A673 (cell line): ENCODE measurements around the gene ITPKC. TPM values are rescaled to one million over a fixed set of nuclear protein-coding genes. Genes with fewer than 3 reads are reported as not detected.

Source experiments
- total RNA-seq: library from RNA; stranded (reverse); gene quantifications from 2 replicates; pipeline ENCODE4 v1.2.3, GENCODE V29; 2021

ITPKC gene
- total RNA-seq, 1 experiment from 2014 or later, result 7.2 TPM

Other genes starting within 250 kb of the ITPKC start
- 85.5 and 110 TPM in 2 replicates for gene SHKBP1, start 140.2 kb upstream of the ITPKC start, total RNA-seq
- gene LTBP4, start 115.7 kb upstream of the ITPKC start, total RNA-seq, result 139 and 178 TPM in 2 replicates
- gene NUMBL, start 26.5 kb upstream of the ITPKC start, total RNA-seq, result 38.4 and 49.3 TPM in 2 replicates
- gene COQ8B, start 226 bp upstream of the ITPKC start, total RNA-seq, result 34.1 and 38.8 TPM in 2 replicates
- 17.1 and 20.8 TPM in 2 replicates for gene ACTMAP, start 33.4 kb downstream of the ITPKC start, total RNA-seq
- 167 and 179 TPM in 2 replicates for gene SNRPA, start 34.1 kb downstream of the ITPKC start, total RNA-seq
- gene MIA, start 58.4 kb downstream of the ITPKC start, total RNA-seq, result 0.75 and 0.85 TPM in 2 replicates
- 9.1 and 14.6 TPM in 2 replicates for gene RAB4B, start 61.1 kb downstream of the ITPKC start, total RNA-seq
- 105 and 113 TPM in 2 replicates for gene EGLN2, start 82.1 kb downstream of the ITPKC start, total RNA-seq
- gene CYP2A6, start 133.3 kb downstream of the ITPKC start, total RNA-seq, result not detected in 2 replicates
- gene CYP2A7, start 165.1 kb downstream of the ITPKC start, total RNA-seq, result not detected in 2 replicates